HL-60 (cell line): ENCODE results near the gene CCNJL.
A peak's percentile ranks its signal among the peaks of the same experiment; 100 is the strongest.

ENCODE experiments used
- DNase-seq, 2 experiments: peaks; one replicate each; pipeline ENCODE4 v3.0.0-alpha.2; 2010 to 2020; ENCODE audit warnings: low read depth in 1 of 2, low spot score in 1 of 2
- H3K27ac ChIP-seq: fragments of 250-450 bp; sonication (Bioruptor Pico); replicated peaks from 2 replicates; pipeline ENCODE4 v1.5.1; 2020; ENCODE audit warnings: mild to moderate bottlenecking, moderate library complexity
- H3K27me3 ChIP-seq: fragments of 250-450 bp; sonication (Bioruptor Pico); 2 replicates; pipeline ENCODE4 v1.5.1; 2021; ENCODE audit warnings: mild to moderate bottlenecking, moderate library complexity; ENCODE audit not compliant: insufficient read depth, poor library complexity, severe bottlenecking
- H3K4me3 ChIP-seq: replicated peaks from 2 replicates; pipeline ENCODE4 v1.5.1; 2011; ENCODE audit warnings: mild to moderate bottlenecking, control low read depth, low read length; ENCODE audit not compliant: insufficient read depth
- CTCF ChIP-seq: IDR thresholded peaks from one replicate; pipeline ENCODE4 v1.5.1; 2011; ENCODE audit warnings: low read length, control low read depth, inconsistent platforms; ENCODE audit not compliant: insufficient read depth
- GABPA ChIP-seq: IDR thresholded peaks from 2 replicates; pipeline ENCODE4 v1.6.1; 2012; ENCODE audit warnings: low read depth
- POLR2AphosphoS5 ChIP-seq: IDR thresholded peaks from 2 replicates; pipeline ENCODE4 v1.6.1; 2012; ENCODE audit warnings: low read depth
- SPI1 ChIP-seq: IDR thresholded peaks from 2 replicates; pipeline ENCODE4 v1.6.1; 2012; ENCODE audit warnings: low read depth, mild to moderate bottlenecking, borderline replicate concordance
- TF ChIP-seq, protein P1 (sequence below): IDR thresholded peaks from 2 replicates; pipeline ENCODE4 v1.6.1; 2012; ENCODE audit warnings: low read depth; ENCODE audit not compliant: insufficient replicate concordance

CCNJL gene

GRCh38 chr5:160297776-160298175, 14.6 kb downstream of the CCNJL start:
- DNase-seq: no peak
- Histone ChIP-seq H3K27ac (peak overlapping the region; percentile 28; the same call in 1 of the 2 replicates), H3K4me3 (no peak overlapping the region), H3K27me3 (no peaks in the 10 kb centered on the region)
- TF ChIP-seq, protein P1, sequence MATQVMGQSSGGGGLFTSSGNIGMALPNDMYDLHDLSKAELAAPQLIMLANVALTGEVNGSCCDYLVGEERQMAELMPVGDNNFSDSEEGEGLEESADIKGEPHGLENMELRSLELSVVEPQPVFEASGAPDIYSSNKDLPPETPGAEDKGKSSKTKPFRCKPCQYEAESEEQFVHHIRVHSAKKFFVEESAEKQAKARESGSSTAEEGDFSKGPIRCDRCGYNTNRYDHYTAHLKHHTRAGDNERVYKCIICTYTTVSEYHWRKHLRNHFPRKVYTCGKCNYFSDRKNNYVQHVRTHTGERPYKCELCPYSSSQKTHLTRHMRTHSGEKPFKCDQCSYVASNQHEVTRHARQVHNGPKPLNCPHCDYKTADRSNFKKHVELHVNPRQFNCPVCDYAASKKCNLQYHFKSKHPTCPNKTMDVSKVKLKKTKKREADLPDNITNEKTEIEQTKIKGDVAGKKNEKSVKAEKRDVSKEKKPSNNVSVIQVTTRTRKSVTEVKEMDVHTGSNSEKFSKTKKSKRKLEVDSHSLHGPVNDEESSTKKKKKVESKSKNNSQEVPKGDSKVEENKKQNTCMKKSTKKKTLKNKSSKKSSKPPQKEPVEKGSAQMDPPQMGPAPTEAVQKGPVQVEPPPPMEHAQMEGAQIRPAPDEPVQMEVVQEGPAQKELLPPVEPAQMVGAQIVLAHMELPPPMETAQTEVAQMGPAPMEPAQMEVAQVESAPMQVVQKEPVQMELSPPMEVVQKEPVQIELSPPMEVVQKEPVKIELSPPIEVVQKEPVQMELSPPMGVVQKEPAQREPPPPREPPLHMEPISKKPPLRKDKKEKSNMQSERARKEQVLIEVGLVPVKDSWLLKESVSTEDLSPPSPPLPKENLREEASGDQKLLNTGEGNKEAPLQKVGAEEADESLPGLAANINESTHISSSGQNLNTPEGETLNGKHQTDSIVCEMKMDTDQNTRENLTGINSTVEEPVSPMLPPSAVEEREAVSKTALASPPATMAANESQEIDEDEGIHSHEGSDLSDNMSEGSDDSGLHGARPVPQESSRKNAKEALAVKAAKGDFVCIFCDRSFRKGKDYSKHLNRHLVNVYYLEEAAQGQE: no peak

- TF ChIP-seq SPI1 (no peak), GABPA (no peak), POLR2AphosphoS5 (no peak), CTCF (no peak)
- TF ChIP-seq, protein P1: no peak
- no peak for DNase-seq
- Histone ChIP-seq H3K4me3 (no peak overlapping the region), H3K27me3 (no peaks in the 10 kb centered on the region), H3K27ac (no peak overlapping the region)
These were observed 15.4 kb downstream of the CCNJL start for GRCh38 chr5:160297004-160297403.

GRCh38 chr5:160296496-160296895, 15.9 kb downstream of the CCNJL start:
- Histone ChIP-seq H3K4me3 (no peak overlapping the region), H3K27ac (no peak overlapping the region), H3K27me3 (no peaks in the 10 kb centered on the region)
- TF ChIP-seq POLR2AphosphoS5 (no peak), GABPA (no peak), SPI1 (no peak), CTCF (no peak)
- TF ChIP-seq, protein P1: no peak
- no peak for DNase-seq
